Measurements from ENCODE around the gene BICD2.
"Not testable (repeated sequence)": the region's sequence is repeated elsewhere in the genome, so short reads cannot be mapped to it uniquely, and the experiment has no call there.

The BICD2 gene

DNA sequence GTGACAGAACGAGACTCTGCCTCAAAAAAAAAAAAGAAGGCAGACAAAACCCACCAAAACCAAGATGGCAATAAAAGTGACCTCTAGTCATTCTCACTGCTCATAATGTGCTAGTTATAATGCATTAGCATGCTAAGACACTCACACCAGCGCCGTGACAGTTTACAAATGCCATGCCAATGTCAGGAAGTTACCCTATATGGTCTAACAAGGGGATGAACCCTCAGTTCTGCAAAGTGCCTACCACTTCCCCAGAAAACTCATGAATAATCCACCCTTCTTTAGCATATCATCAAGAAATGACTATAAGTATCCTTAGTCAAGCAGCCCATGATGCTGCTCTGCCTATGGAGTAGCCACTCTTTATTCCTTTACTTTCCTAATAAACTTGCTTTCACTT lies 4.7 kb upstream of the BICD2 start:
- Histone ChIP-seq H3K9me3 (ENCODE audit: control insufficient read depth, low read length) (no peaks in the 10 kb centered on the region), H3K4me1 (ENCODE audit: control insufficient read depth, insufficient read depth, low read length) (peaks cover 34% of the 10 kb centered on the region), H3K9ac (ENCODE audit: low read length) (no peak overlapping the region), H3K27me3 (replicated peaks; ENCODE audit: control insufficient read depth, insufficient read depth, low read length) (no peaks in the 10 kb centered on the region), H3K36me3 (ENCODE audit: control insufficient read depth, insufficient read depth, low read length, severe bottlenecking) (no peaks in the 10 kb centered on the region), H3K4me3 (ENCODE audit: low read length) (no peak overlapping the region)
- DNase-seq (ENCODE audit: low read depth) = no peak

DNA sequence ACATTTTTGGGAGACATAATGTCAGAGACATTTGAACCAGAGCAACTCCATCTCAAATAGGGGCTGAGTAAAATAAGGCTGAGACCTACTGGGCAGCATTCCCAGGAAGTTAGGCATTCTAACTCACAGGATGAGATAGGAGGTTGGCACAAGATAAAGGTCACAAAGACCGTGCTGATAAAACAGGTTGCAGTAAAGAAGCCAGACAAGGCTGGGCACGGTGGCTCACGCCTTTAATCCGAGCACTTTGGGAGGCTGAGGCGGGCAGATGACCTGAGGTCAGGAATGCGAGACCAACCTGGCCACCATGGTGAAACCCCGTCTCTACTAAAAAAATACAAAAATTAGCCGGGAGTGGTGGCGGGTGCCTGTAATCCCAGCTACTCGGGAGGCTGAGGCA lies 4.2 kb upstream of the BICD2 start:
- DNase-seq (ENCODE audit: low read depth); H3K27me3 ChIP-seq (replicated peaks; ENCODE audit: control insufficient read depth, insufficient read depth, low read length); H3K36me3 ChIP-seq (ENCODE audit: control insufficient read depth, insufficient read depth, low read length, severe bottlenecking); H3K4me3 ChIP-seq (ENCODE audit: low read length); H3K9me3 ChIP-seq (ENCODE audit: control insufficient read depth, low read length); H3K9ac ChIP-seq (ENCODE audit: low read length): not testable (repeated sequence)
- peaks cover 29% of the 10 kb centered on the region for H3K4me1 ChIP-seq (ENCODE audit: control insufficient read depth, insufficient read depth, low read length)

DNA sequence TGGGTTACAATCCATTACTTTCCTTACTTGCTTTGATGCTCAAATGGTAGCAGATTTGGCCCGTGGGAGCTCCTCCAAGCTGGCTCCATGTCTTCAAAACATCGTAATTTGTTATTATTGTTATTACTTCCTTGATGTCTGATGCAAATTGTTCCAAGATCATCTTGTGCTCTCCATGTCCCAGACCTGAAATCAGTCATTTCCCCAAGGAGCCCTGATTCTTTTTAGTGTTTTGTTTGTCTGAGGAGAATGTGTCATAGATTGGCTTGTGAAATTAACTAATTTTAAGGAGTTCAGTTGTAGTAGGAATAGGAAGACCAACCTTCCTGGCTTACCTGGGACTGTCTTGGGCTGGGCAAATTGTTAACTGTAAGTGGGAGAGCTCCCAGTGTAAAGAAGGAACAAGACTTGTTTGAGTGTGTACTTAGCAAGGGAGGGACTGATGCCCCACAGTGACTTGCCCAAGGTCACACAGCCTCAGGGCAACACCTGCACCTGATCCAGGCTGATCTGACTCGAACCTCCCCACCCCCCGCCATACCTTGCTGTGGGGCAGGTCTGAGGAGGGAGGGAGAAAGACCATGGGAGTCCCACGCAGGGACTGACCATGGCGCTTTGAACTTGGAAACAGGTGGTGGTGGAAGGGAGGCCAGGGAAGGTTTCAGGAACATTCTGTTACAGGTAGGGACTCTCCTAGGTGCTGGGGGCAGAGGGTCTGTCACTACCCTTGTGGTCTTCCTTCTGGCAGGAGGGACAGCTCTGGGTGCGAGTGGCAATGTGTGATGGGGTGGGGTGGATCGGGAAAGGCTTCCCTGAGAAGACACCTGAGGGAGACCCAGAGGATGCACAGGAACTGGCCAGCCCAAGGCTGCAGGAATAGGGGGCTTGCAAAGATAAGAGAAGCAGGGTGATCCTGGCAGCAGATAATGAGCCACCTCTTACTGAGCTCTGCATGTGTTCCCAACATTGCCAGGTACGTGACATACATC lies 2.7 kb upstream of the BICD2 start:
- Histone ChIP-seq H3K27me3 (replicated peaks; ENCODE audit: control insufficient read depth, insufficient read depth, low read length) (no peaks in the 10 kb centered on the region), H3K9me3 (ENCODE audit: control insufficient read depth, low read length) (no peaks in the 10 kb centered on the region), H3K4me1 (ENCODE audit: control insufficient read depth, insufficient read depth, low read length) (peaks cover 40% of the 10 kb centered on the region), H3K4me3 (ENCODE audit: low read length) (no peak overlapping the region), H3K9ac (ENCODE audit: low read length) (peak overlapping the region; percentile 5), H3K36me3 (ENCODE audit: control insufficient read depth, insufficient read depth, low read length, severe bottlenecking) (no peaks in the 10 kb centered on the region)
- DNase-seq (ENCODE audit: low read depth) = no peak

DNA sequence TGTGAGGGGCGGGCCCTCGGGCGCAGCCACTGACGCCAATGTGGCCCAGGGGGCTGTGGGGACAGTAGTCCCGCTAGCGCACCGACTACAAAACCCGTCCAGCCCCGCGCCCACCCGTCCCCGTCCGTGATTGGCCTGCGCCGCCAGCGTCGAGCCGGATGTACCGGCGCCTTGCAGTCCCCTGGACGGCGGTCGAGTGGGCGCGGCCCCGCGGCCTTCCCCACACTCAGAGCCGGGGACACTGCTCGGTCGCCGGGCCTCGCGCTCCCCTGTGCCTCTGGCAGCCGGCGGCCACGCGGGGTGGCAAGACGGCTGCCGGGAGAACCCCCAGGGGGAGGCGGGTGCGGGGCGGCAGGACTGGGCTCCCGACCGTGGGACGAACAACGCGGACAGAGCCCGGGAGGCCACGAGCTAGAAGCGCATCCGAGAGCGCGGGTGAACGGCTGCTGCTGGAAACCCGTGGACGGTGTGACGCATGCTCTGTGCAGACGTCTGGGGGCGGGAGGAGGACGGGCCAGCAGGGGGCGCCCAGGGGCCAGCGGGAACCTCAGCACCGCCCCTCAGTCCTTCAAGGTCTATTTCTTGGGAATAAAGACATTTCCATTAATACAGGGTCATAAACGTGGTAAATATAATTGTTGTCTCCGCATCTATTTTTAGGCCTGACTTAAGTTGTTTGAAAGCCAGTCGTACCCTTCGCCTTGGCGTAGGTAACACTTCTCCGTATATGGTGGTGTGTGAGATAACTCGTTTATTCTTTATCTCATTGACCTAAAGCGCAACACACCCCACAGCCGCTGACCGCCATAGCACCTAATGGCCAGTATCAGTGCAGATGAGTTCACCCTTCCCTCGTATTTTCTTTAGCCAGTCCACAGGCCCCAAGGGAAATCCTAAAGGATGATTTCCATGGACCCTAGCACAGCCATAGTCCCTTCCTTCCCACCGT lies 629 bp upstream of the BICD2 start:
- DNase-seq (ENCODE audit: low read depth) = peak; percentile 97

DNA sequence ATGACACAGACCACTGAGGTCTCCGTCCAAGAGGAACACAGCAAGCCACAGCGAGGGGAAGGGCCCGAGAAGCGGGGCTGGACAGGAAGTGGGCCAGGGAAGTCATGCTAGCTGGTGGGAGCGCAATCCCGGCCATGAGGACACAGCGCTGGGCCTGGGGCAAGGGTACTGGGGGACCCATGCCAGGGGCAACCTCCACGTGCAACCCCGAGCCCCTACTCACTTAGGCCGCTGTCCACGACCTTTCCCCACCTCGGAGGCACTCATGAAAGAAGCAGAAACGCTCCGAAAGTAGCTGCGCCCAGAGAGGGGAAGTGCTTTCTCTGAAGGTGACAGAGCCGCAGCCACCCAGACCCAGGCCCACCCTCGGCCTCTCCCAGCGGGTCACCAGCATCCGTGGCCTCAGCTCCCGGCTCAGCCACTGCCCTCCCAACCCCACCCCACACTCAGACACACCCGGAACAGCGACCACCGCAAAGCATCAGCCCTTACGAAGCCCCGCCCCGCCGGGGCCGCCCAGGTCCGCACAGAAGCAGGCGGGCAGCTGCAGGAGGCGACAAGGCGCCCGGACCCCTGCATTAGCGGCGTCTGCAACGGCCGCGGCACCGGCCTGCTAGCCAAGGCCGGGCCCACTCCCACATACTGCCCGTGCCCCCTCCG lies 782 bp downstream of the BICD2 start:
- H3K4me1 ChIP-seq (ENCODE audit: control insufficient read depth, insufficient read depth, low read length) = peaks cover 40% of the 10 kb centered on the region
- H3K27me3 ChIP-seq (replicated peaks; ENCODE audit: control insufficient read depth, insufficient read depth, low read length) = no peaks in the 10 kb centered on the region
- H3K4me3 ChIP-seq (ENCODE audit: low read length) = peak overlapping the region; percentile 94
- no peaks in the 10 kb centered on the region for H3K36me3 ChIP-seq (ENCODE audit: control insufficient read depth, insufficient read depth, low read length, severe bottlenecking)
- H3K9ac ChIP-seq (ENCODE audit: low read length) = peak overlapping the region; percentile 90
- peak; percentile 57 for DNase-seq (ENCODE audit: low read depth)
- no peaks in the 10 kb centered on the region for H3K9me3 ChIP-seq (ENCODE audit: control insufficient read depth, low read length)

More for the DNA sequence above, 629 bp upstream of the BICD2 start:
- Histone ChIP-seq H3K9ac (ENCODE audit: low read length) (peak overlapping the region; percentile 93), H3K9me3 (ENCODE audit: control insufficient read depth, low read length) (no peaks in the 10 kb centered on the region), H3K27me3 (replicated peaks; ENCODE audit: control insufficient read depth, insufficient read depth, low read length) (no peaks in the 10 kb centered on the region), H3K36me3 (ENCODE audit: control insufficient read depth, insufficient read depth, low read length, severe bottlenecking) (no peaks in the 10 kb centered on the region), H3K4me1 (ENCODE audit: control insufficient read depth, insufficient read depth, low read length) (peaks cover 38% of the 10 kb centered on the region), H3K4me3 (ENCODE audit: low read length) (peak overlapping the region; percentile 84)

DNA sequence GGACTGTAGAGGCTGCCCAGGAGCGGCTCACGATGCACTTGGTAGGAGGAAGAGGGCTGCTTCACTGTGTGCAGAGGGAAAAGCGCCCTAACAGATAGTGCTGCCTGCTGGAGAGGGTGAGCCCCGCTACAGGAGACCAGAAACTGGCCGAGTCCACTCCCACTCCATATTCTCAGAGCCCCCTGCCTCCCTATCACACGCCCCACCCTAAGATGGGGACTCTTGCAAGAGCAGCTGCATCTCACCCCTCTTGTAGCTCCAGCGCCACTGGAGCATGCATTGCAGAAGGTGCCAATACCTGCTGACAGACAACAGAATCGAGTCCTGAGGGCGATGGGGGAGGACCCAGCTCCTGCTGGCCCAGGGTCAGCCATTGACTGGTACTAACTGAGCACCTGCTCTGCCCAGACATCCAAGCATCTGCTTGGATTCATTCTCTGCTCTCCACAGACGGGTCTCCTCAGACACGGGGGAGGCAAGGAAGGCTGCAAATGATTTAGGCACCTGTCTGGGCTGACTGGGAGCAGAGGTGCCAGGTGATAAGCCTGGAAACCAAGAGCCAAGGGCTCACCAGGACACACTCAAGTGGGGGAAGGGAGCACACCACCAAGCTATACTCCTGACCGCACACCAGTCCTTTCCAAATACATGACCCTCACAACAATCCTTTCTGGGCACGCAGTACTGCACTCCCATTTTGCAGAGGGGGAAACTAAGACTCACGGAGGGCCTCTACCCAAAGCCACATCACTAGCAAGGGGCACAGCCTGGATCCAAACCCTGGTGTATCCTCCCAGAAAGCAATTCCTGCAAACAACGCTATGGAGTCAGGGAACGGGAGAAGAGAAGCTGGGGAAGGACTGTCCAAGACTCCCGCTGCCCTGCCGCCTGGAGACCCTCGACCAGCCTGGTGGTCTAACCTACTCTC lies 1.6 kb downstream of the BICD2 start:
- Histone ChIP-seq H3K36me3 (ENCODE audit: control insufficient read depth, insufficient read depth, low read length, severe bottlenecking) (no peaks in the 10 kb centered on the region), H3K9ac (ENCODE audit: low read length) (peak overlapping the region; percentile 90), H3K9me3 (ENCODE audit: control insufficient read depth, low read length) (no peaks in the 10 kb centered on the region), H3K4me1 (ENCODE audit: control insufficient read depth, insufficient read depth, low read length) (peaks cover 40% of the 10 kb centered on the region), H3K4me3 (ENCODE audit: low read length) (peak overlapping the region; percentile 94), H3K27me3 (replicated peaks; ENCODE audit: control insufficient read depth, insufficient read depth, low read length) (no peaks in the 10 kb centered on the region)
- DNase-seq (ENCODE audit: low read depth) = no peak

DNA sequence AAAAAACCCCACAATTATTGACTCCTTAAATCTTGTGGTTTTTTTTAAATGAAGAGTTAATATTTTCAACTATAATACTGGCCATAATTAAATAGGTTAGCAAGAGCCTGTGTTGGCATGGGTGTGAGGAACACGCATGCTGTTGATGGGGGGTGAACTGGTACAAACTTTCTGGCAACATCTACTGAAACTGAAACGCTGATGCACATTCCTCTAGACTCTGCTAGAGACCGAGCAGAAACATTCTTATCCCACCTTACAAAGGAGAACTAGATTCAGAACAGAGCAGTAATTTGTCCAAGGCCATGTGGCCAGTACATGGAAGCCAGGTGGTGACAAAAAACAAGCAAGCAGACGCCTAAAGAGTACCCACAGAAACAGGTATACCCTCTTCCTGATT lies 2.4 kb downstream of the BICD2 start:
- no peaks in the 10 kb centered on the region for H3K9me3 ChIP-seq (ENCODE audit: control insufficient read depth, low read length)
- peaks cover 35% of the 10 kb centered on the region for H3K4me1 ChIP-seq (ENCODE audit: control insufficient read depth, insufficient read depth, low read length)
- H3K36me3 ChIP-seq (ENCODE audit: control insufficient read depth, insufficient read depth, low read length, severe bottlenecking) = no peaks in the 10 kb centered on the region
- H3K27me3 ChIP-seq (replicated peaks; ENCODE audit: control insufficient read depth, insufficient read depth, low read length) = no peaks in the 10 kb centered on the region
- no peak overlapping the region for H3K9ac ChIP-seq (ENCODE audit: low read length)
- no peak for DNase-seq (ENCODE audit: low read depth)
- H3K4me3 ChIP-seq (ENCODE audit: low read length) = peak overlapping the region; percentile 94

DNA sequence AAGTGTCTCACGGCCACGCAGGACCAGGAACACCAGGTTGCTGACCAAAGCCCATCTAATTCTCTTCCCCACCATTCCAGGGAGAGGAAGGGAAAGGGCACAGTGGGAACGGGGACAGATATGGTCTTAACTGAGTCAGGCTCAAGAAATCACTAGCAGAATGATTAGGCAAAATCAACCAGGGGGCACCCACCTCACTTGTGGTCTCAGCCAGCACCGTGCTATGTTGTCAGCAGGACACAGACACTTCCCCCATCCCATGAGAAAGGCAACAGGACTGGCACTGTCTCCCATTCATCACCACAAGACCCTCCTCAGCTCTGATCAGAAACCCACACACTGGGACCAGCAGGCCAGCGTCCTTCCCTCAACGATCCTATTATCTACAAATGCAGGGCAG lies 2.9 kb downstream of the BICD2 start:
- H3K4me1 ChIP-seq (ENCODE audit: control insufficient read depth, insufficient read depth, low read length) = peaks cover 30% of the 10 kb centered on the region
- no peaks in the 10 kb centered on the region for H3K27me3 ChIP-seq (replicated peaks; ENCODE audit: control insufficient read depth, insufficient read depth, low read length)
- H3K9me3 ChIP-seq (ENCODE audit: control insufficient read depth, low read length) = no peaks in the 10 kb centered on the region
- H3K4me3 ChIP-seq (ENCODE audit: low read length) = no peak overlapping the region
- H3K9ac ChIP-seq (ENCODE audit: low read length) = no peak overlapping the region
- no peak for DNase-seq (ENCODE audit: low read depth)
- no peaks in the 10 kb centered on the region for H3K36me3 ChIP-seq (ENCODE audit: control insufficient read depth, insufficient read depth, low read length, severe bottlenecking)

DNA sequence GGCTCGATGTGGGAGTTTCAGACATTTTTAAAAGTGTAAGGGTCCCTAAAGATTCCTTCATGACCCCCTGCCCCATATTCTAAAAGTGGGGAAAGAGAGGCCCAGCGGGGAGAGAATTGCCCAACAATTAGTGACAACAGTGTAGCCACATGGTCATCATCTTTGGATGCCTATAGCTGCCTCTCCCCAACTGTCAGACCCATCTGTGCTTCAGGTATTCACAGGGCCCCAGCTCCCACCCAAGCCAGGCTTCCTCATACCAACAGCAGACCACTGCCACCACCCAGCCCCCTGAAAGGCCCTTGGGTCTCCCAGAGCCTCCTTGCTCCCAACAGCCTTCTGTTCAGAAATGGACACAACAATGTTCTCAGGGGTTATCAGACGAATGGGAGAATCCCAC lies 4.1 kb downstream of the BICD2 start:
- H3K36me3 ChIP-seq (ENCODE audit: control insufficient read depth, insufficient read depth, low read length, severe bottlenecking) = no peaks in the 10 kb centered on the region
- H3K9ac ChIP-seq (ENCODE audit: low read length) = no peak overlapping the region
- DNase-seq (ENCODE audit: low read depth) = no peak
- H3K9me3 ChIP-seq (ENCODE audit: control insufficient read depth, low read length) = no peaks in the 10 kb centered on the region
- no peak overlapping the region for H3K4me3 ChIP-seq (ENCODE audit: low read length)
- no peaks in the 10 kb centered on the region for H3K27me3 ChIP-seq (replicated peaks; ENCODE audit: control insufficient read depth, insufficient read depth, low read length)
- peaks cover 20% of the 10 kb centered on the region for H3K4me1 ChIP-seq (ENCODE audit: control insufficient read depth, insufficient read depth, low read length)

DNA sequence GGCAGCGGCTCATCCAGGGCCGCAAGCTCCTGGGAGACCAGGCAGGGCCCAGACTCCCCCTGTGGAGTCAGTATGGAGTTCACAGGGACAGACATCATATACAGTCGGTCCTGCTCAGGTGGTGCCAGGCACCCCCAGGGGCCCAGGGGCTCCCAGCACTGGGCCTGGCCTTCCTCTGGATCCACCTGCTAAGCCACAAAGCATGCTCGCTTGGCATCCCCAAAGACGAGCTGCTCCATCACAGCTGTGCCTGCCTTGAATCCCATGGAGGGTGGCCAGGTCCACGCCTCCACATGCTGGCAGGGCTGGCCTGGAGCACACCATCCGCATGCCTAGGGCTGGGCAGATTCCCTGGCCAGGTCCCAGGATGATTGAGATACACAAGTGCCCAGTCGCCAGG lies 4.6 kb downstream of the BICD2 start:
- Histone ChIP-seq H3K4me1 (ENCODE audit: control insufficient read depth, insufficient read depth, low read length) (peaks cover 20% of the 10 kb centered on the region), H3K27me3 (replicated peaks; ENCODE audit: control insufficient read depth, insufficient read depth, low read length) (no peaks in the 10 kb centered on the region), H3K36me3 (ENCODE audit: control insufficient read depth, insufficient read depth, low read length, severe bottlenecking) (no peaks in the 10 kb centered on the region), H3K4me3 (ENCODE audit: low read length) (no peak overlapping the region), H3K9me3 (ENCODE audit: control insufficient read depth, low read length) (no peaks in the 10 kb centered on the region), H3K9ac (ENCODE audit: low read length) (no peak overlapping the region)
- DNase-seq (ENCODE audit: low read depth) = no peak

Data from adipocyte (in vitro differentiated cells).